CD14-positive monocyte (primary cell): Measurements from ENCODE around the gene TNIK. TPM values are rescaled to one million over a fixed set of nuclear protein-coding genes. Genes with fewer than 3 reads are reported as not detected.

ENCODE experiments used
- DNase-seq, 3 donors: peaks; one replicate each; pipeline ENCODE4 v3.0.0-alpha.2; 2011 to 2022
- H2AFZ ChIP-seq: 2 replicates; pipeline ENCODE4 v1.6.0; 2012; ENCODE audit warnings: mild to moderate bottlenecking, low read depth, low read length, inconsistent platforms; ENCODE audit not compliant: insufficient read depth, poor library complexity, severe bottlenecking
- H3K27ac ChIP-seq, 2 donors: 1 replicate in 1 of 2; 2 replicates in 1 of 2; pipeline ENCODE4 v1.5.1; 2012 to 2013; ENCODE audit warnings: low read length in 2 of 2, control low read depth in 1 of 2, inconsistent platforms in 1 of 2, low read depth in 1 of 2, mild to moderate bottlenecking in 1 of 2
- H3K27me3 ChIP-seq, 2 donors: one replicate each; pipeline versions ENCODE4 v1.6.0 to v1.6.1; 2011 to 2013; ENCODE audit warnings: low read length in 2 of 2; ENCODE audit not compliant: control insufficient read depth in 2 of 2, insufficient read depth in 2 of 2
- H3K36me3 ChIP-seq, 2 donors: replicated peaks in 1 of 2; 1 replicate in 1 of 2; 2 replicates in 1 of 2; pipeline versions ENCODE4 v1.5.1 to v1.6.1; 2012 to 2013; ENCODE audit warnings: low read length in 2 of 2, control low read depth in 1 of 2, inconsistent platforms in 1 of 2, mild to moderate bottlenecking in 1 of 2; ENCODE audit not compliant: insufficient read depth in 2 of 2, control insufficient read depth in 1 of 2
- H3K4me1 ChIP-seq, 2 donors: 1 replicate in 1 of 2; 2 replicates in 1 of 2; pipeline versions ENCODE4 v1.5.1 to v1.6.1; 2012 to 2013; ENCODE audit warnings: low read length in 2 of 2, control low read depth in 1 of 2, inconsistent platforms in 1 of 2, mild to moderate bottlenecking in 1 of 2, moderate library complexity in 1 of 2; ENCODE audit not compliant: insufficient read depth in 2 of 2, control insufficient read depth in 1 of 2
- H3K4me2 ChIP-seq: replicated peaks from 2 replicates; pipeline ENCODE3; 2012; ENCODE audit warnings: low read length, moderate library complexity, mild to moderate bottlenecking; ENCODE audit not compliant: poor library complexity, severe bottlenecking; ENCODE audit errors: extremely low read depth
- H3K4me3 ChIP-seq, 3 experiments: fragments of 200-600 bp in 1 of 3; sonication (generic) in 1 of 3; replicated peaks in 1 of 3; 1 replicate in 2 of 3; 2 replicates in 1 of 3; pipeline ENCODE4 v1.5.1; 2011 to 2013; ENCODE audit warnings: low read length in 3 of 3, mild to moderate bottlenecking in 3 of 3, control low read depth in 2 of 3, low read depth in 2 of 3, inconsistent platforms in 1 of 3, moderate library complexity in 1 of 3
- H3K79me2 ChIP-seq: 2 replicates; pipeline ENCODE4 v1.6.0; 2012; ENCODE audit warnings: mild to moderate bottlenecking, control low read depth, inconsistent platforms, low read length, moderate library complexity; ENCODE audit not compliant: insufficient read depth
- H3K9ac ChIP-seq: 2 replicates; pipeline ENCODE4 v1.6.0; 2017; ENCODE audit warnings: low read length, mild to moderate bottlenecking; ENCODE audit not compliant: insufficient read depth, poor library complexity, severe bottlenecking
- H3K9me3 ChIP-seq, 2 donors: replicated peaks in 1 of 2; 1 replicate in 1 of 2; 2 replicates in 1 of 2; pipeline versions ENCODE4 v1.5.1 to v1.6.1; 2012 to 2013; ENCODE audit warnings: low read length in 2 of 2, control low read depth in 1 of 2; ENCODE audit not compliant: control insufficient read depth in 1 of 2, insufficient read depth in 1 of 2
- H4K20me1 ChIP-seq: 2 replicates; pipeline ENCODE4 v1.6.0; 2012; ENCODE audit warnings: mild to moderate bottlenecking, low read length, control low read depth, moderate library complexity; ENCODE audit not compliant: insufficient read depth
- H3K27ac Mint-ChIP-seq, 7 donors: one replicate each; pipeline ENCODE4 v1.8.0; 2020; ENCODE audit warnings: mild to moderate bottlenecking in 7 of 7, mixed read lengths in 7 of 7, moderate library complexity in 6 of 7, inconsistent platforms in 2 of 7
- H3K27me3 Mint-ChIP-seq, 3 donors: one replicate each; pipeline ENCODE4 v1.8.0; 2021 to 2022; ENCODE audit warnings: low read depth in 3 of 3, mild to moderate bottlenecking in 3 of 3, mixed read lengths in 3 of 3, moderate library complexity in 3 of 3, inconsistent platforms in 1 of 3
- H3K36me3 Mint-ChIP-seq, 2 donors: one replicate each; pipeline ENCODE4 v1.8.0; 2020; ENCODE audit warnings: mixed read lengths in 2 of 2, inconsistent platforms in 1 of 2, mild to moderate bottlenecking in 1 of 2
- H3K4me1 Mint-ChIP-seq: one replicate; pipeline ENCODE4 v1.8.0; 2020; ENCODE audit warnings: mild to moderate bottlenecking, mixed read lengths
- H3K4me3 Mint-ChIP-seq, 2 donors: one replicate each; pipeline ENCODE4 v1.8.0; 2020; ENCODE audit warnings: mild to moderate bottlenecking in 2 of 2, mixed read lengths in 2 of 2, moderate library complexity in 1 of 2
- H3K9me3 Mint-ChIP-seq, 7 donors: one replicate each; pipeline ENCODE4 v1.8.0; 2020 to 2022; ENCODE audit warnings: mixed read lengths in 7 of 7, mild to moderate bottlenecking in 6 of 7, moderate library complexity in 6 of 7, inconsistent platforms in 2 of 7
- CTCF ChIP-seq: fragments of 200-600 bp; IDR thresholded peaks from one replicate; pipeline ENCODE4 v1.8.0; 2022; ENCODE audit warnings: antibody characterized with exemption, mild to moderate bottlenecking
- WGBS: methylation state at CpG from one replicate; pipeline ENCODE4 v1.1.5; 2013; ENCODE audit warnings: missing lambda C conversion rate; ENCODE audit not compliant: insufficient coverage; 5-methylcytosine and 5-hydroxymethylcytosine counted together
- intact Hi-C, 2 donors: fragments of 100-400 bp; cut with micrococcal nuclease; formaldehyde crosslinking; loops; one replicate each; pipeline versions ENCODE4 v1.15.0 to v1.15.1; 2023
- polyA plus RNA-seq, 3 donors: library from polyadenylated mRNA; depleted of rRNA in 1 of 3; unstranded in 2 of 3; stranded (reverse) in 1 of 3; fragments of 300-500 nt in 2 of 3; fragments of >200 nt in 1 of 3; fragmentation: Illumina TruSeq in 2 of 3; gene quantifications; 1 replicate in 2 of 3; 2 replicates in 1 of 3; pipeline ENCODE4 v1.2.3, GENCODE V29; 2012 to 2021

The TNIK gene
- polyA plus RNA-seq, 3 donors = 0.36 to 1.8 (median 0.75) TPM

- no peaks in the 10 kb centered on the region for H3K27me3 ChIP-seq
- no CpG with 5 or more reads among the region's 2 CpGs for WGBS
- H3K27ac Mint-ChIP-seq = no peak overlapping the region
- no peak overlapping the region for H2AFZ ChIP-seq
- no peaks in the 10 kb centered on the region for H3K9me3 ChIP-seq
- DNase-seq = no peak
- H3K4me3 Mint-ChIP-seq = no peak overlapping the region
- no peak for TF ChIP-seq CTCF
- H3K4me1 Mint-ChIP-seq = no peaks in the 10 kb centered on the region
- no peak overlapping the region for H3K4me3 ChIP-seq
- no peaks in the 10 kb centered on the region for H3K4me1 ChIP-seq
- no peak overlapping the region for H3K4me2 ChIP-seq
- no peaks in the 10 kb centered on the region for H3K36me3 ChIP-seq
- no peaks in the 10 kb centered on the region for H3K79me2 ChIP-seq
- H4K20me1 ChIP-seq = no peaks in the 10 kb centered on the region
- peaks cover 0 to 6% (median 4%) of the 10 kb centered on the region in 3 donors for H3K27me3 Mint-ChIP-seq
- no peaks in the 10 kb centered on the region for H3K36me3 Mint-ChIP-seq
- H3K9ac ChIP-seq = no peak overlapping the region
- intact Hi-C loops = no loop called here
- H3K27ac ChIP-seq = no peak overlapping the region
- peaks cover 0 to 5% (median 4%) of the 10 kb centered on the region in 7 donors for H3K9me3 Mint-ChIP-seq
Measured at GRCh38 chr3:171115667-171116066, 344.5 kb downstream of the TNIK start.

- Histone ChIP-seq H3K79me2 (no peaks in the 10 kb centered on the region), H3K36me3 (no peaks in the 10 kb centered on the region), H3K27me3 (no peaks in the 10 kb centered on the region), H4K20me1 (no peaks in the 10 kb centered on the region), H3K9me3 (no peaks in the 10 kb centered on the region), H3K27ac (no peak overlapping the region), H3K4me3 (no peak overlapping the region), H3K9ac (no peak overlapping the region), H2AFZ (no peak overlapping the region), H3K4me2 (no peak overlapping the region), H3K4me1 (no peaks in the 10 kb centered on the region)
- Mint-ChIP-seq H3K4me1 (no peaks in the 10 kb centered on the region), H3K36me3 (no peaks in the 10 kb centered on the region), H3K9me3 (peaks cover 0 to 5% (median under 1%) of the 10 kb centered on the region in 7 donors), H3K27ac (no peak overlapping the region), H3K27me3 (peaks cover 0 to 4% (median 4%) of the 10 kb centered on the region in 3 donors), H3K4me3 (no peak overlapping the region)
- WGBS = 86% methylated on average over 1 of the region's 3 CpGs
- no peak for DNase-seq
- intact Hi-C loops = no loop called here
- TF ChIP-seq CTCF = no peak
Measured at GRCh38 chr3:171113716-171114115, 346.5 kb downstream of the TNIK start.
